ENCODE data around the gene EFHD2. TPM values are rescaled to one million over a fixed set of nuclear protein-coding genes. Genes with fewer than 3 reads are reported as not detected.
"Not testable (repeated sequence)": the region's sequence is repeated elsewhere in the genome, so short reads cannot be mapped to it uniquely, and the experiment has no call there.

Gene EFHD2
- total and polyA plus RNA-seq, 2 experiments from 2014 or later, result 49.9 to 53.1 TPM

GRCh38 chr1:15465674-15466073, 56.0 kb downstream of the EFHD2 start:
- H3K9me3 ChIP-seq (ENCODE audit: low read depth), result no peaks in the 10 kb centered on the region
- no peak overlapping the region for H3K4me2 ChIP-seq (ENCODE audit: unreplicated experiment)
- H3K27ac ChIP-seq, result no peak overlapping the region
- H2AFZ ChIP-seq, result no peak overlapping the region
- no peaks in the 10 kb centered on the region for H3F3A ChIP-seq (ENCODE audit: insufficient read depth)
- no peak overlapping the region for H3K9ac ChIP-seq
- H3K4me1 ChIP-seq (ENCODE audit: insufficient read depth), result 0 out of 2 replicates have a peak, but pooled peaks cover 4% of the 10 kb centered on the region
- no peak overlapping the region for H3K4me3 ChIP-seq
- TF ChIP-seq EZH2 (IDR thresholded peaks at IDR 0.05; ENCODE audit: insufficient read depth, poor library complexity, severe bottlenecking) (no peak), EZH2phosphoT487 (IDR thresholded peaks at IDR 0.05; ENCODE audit: insufficient read depth, low read depth) (no peak)
- no peaks in the 10 kb centered on the region for H3K79me2 ChIP-seq (ENCODE audit: insufficient read depth)
- H4K20me1 ChIP-seq (ENCODE audit: insufficient read depth), result no peaks in the 10 kb centered on the region
- no peaks in the 10 kb centered on the region for H3K9me2 ChIP-seq (ENCODE audit: insufficient read depth)
- no peaks in the 10 kb centered on the region for H3K36me3 ChIP-seq (ENCODE audit: low read depth)
- WGBS, 2 experiments (ENCODE audit: low coverage in 1 of 2, low lambda C conversion rate in 2 of 2, missing lambda C conversion rate in 2 of 2), result 80 to 85% methylated on average over 7 of the region's 7 CpGs
- DNase-seq, result no peak
- in situ Hi-C loops (cut with MboI), result no loop called here
- H3K27me3 ChIP-seq (replicated peaks; ENCODE audit: insufficient read depth), result no peaks in the 10 kb centered on the region; the same call in 1 of the 2 replicates

- WGBS, 2 experiments (ENCODE audit: low coverage in 1 of 2, low lambda C conversion rate in 2 of 2, missing lambda C conversion rate in 2 of 2), result 87 to 94% methylated on average over 22 of the region's 22 CpGs
- DNase-seq; H3K4me1 ChIP-seq (ENCODE audit: insufficient read depth); H2AFZ ChIP-seq; H3K36me3 ChIP-seq (ENCODE audit: low read depth); H3K9ac ChIP-seq; H3F3A ChIP-seq (ENCODE audit: insufficient read depth); H3K4me2 ChIP-seq (ENCODE audit: unreplicated experiment); H3K9me3 ChIP-seq (ENCODE audit: low read depth); H3K27ac ChIP-seq; H4K20me1 ChIP-seq (ENCODE audit: insufficient read depth); H3K4me3 ChIP-seq; in situ Hi-C loops (cut with MboI); H3K79me2 ChIP-seq (ENCODE audit: insufficient read depth); H3K9me2 ChIP-seq (ENCODE audit: insufficient read depth); H3K27me3 ChIP-seq (replicated peaks; ENCODE audit: insufficient read depth): not testable (repeated sequence)
Observed at GRCh38 chr1:15466955-15467625, 57.4 kb downstream of the EFHD2 start.

GRCh38 chr1:15468145-15468544, 58.5 kb downstream of the EFHD2 start:
- TF ChIP-seq EZH2phosphoT487 (IDR thresholded peaks at IDR 0.05; ENCODE audit: insufficient read depth, low read depth) (no peak), EZH2 (IDR thresholded peaks at IDR 0.05; ENCODE audit: insufficient read depth, poor library complexity, severe bottlenecking) (no peak)
- Histone ChIP-seq H4K20me1 (ENCODE audit: insufficient read depth) (no peaks in the 10 kb centered on the region), H3K9me3 (ENCODE audit: low read depth) (no peaks in the 10 kb centered on the region), H2AFZ (no peak overlapping the region), H3K36me3 (ENCODE audit: low read depth) (no peaks in the 10 kb centered on the region), H3F3A (ENCODE audit: insufficient read depth) (no peaks in the 10 kb centered on the region), H3K4me3 (no peak overlapping the region), H3K4me1 (ENCODE audit: insufficient read depth) (0 out of 2 replicates have a peak, but pooled peaks cover 4% of the 10 kb centered on the region), H3K27ac (no peak overlapping the region), H3K79me2 (ENCODE audit: insufficient read depth) (no peaks in the 10 kb centered on the region), H3K9ac (no peak overlapping the region), H3K27me3 (replicated peaks; ENCODE audit: insufficient read depth) (no peaks in the 10 kb centered on the region; the same call in 1 of the 2 replicates), H3K9me2 (ENCODE audit: insufficient read depth) (no peaks in the 10 kb centered on the region), H3K4me2 (ENCODE audit: unreplicated experiment) (no peak overlapping the region)
- in situ Hi-C loops (cut with MboI), result no loop called here
- DNase-seq, result no peak

GRCh38 chr1:15469361-15469760, 59.7 kb downstream of the EFHD2 start:
- H3K27ac ChIP-seq, result no peak overlapping the region
- WGBS, 2 experiments (ENCODE audit: low coverage in 1 of 2, low lambda C conversion rate in 2 of 2, missing lambda C conversion rate in 2 of 2), result 16 to 17% methylated on average over 3 of the region's 3 CpGs
- H3K27me3 ChIP-seq (replicated peaks; ENCODE audit: insufficient read depth), result no peaks in the 10 kb centered on the region; the same call in 1 of the 2 replicates
- TF ChIP-seq EZH2phosphoT487 (IDR thresholded peaks at IDR 0.05; ENCODE audit: insufficient read depth, low read depth) (no peak), EZH2 (IDR thresholded peaks at IDR 0.05; ENCODE audit: insufficient read depth, poor library complexity, severe bottlenecking) (no peak)
- in situ Hi-C loops (cut with MboI), result no loop called here
- no peak overlapping the region for H2AFZ ChIP-seq
- no peaks in the 10 kb centered on the region for H3K36me3 ChIP-seq (ENCODE audit: low read depth)
- no peaks in the 10 kb centered on the region for H3K4me1 ChIP-seq (ENCODE audit: insufficient read depth)
- H3K79me2 ChIP-seq (ENCODE audit: insufficient read depth), result no peaks in the 10 kb centered on the region
- no peak for DNase-seq
- H3F3A ChIP-seq (ENCODE audit: insufficient read depth), result no peaks in the 10 kb centered on the region
- H3K9ac ChIP-seq, result no peak overlapping the region
- no peaks in the 10 kb centered on the region for H3K9me2 ChIP-seq (ENCODE audit: insufficient read depth)
- H3K9me3 ChIP-seq (ENCODE audit: low read depth), result no peaks in the 10 kb centered on the region
- no peaks in the 10 kb centered on the region for H4K20me1 ChIP-seq (ENCODE audit: insufficient read depth)
- no peak overlapping the region for H3K4me3 ChIP-seq
- H3K4me2 ChIP-seq (ENCODE audit: unreplicated experiment), result no peak overlapping the region

GRCh38 chr1:15469821-15470448, 60.2 kb downstream of the EFHD2 start:
- H3K79me2 ChIP-seq (ENCODE audit: insufficient read depth); H3K4me3 ChIP-seq; H3K27me3 ChIP-seq (replicated peaks; ENCODE audit: insufficient read depth); H3K4me1 ChIP-seq (ENCODE audit: insufficient read depth); in situ Hi-C loops (cut with MboI); H3K9me2 ChIP-seq (ENCODE audit: insufficient read depth); H2AFZ ChIP-seq; H4K20me1 ChIP-seq (ENCODE audit: insufficient read depth); DNase-seq; H3F3A ChIP-seq (ENCODE audit: insufficient read depth); H3K9me3 ChIP-seq (ENCODE audit: low read depth); H3K27ac ChIP-seq; H3K36me3 ChIP-seq (ENCODE audit: low read depth); H3K4me2 ChIP-seq (ENCODE audit: unreplicated experiment); H3K9ac ChIP-seq: not testable (repeated sequence)
- WGBS, 2 experiments (ENCODE audit: low coverage in 1 of 2, low lambda C conversion rate in 2 of 2, missing lambda C conversion rate in 2 of 2), result 40 to 44% methylated on average over 9 of the region's 9 CpGs

GRCh38 chr1:15471067-15471466, 61.4 kb downstream of the EFHD2 start:
- 63 to 67% methylated on average over 5 of the region's 5 CpGs for WGBS, 2 experiments (ENCODE audit: low coverage in 1 of 2, low lambda C conversion rate in 2 of 2, missing lambda C conversion rate in 2 of 2)
- in situ Hi-C loops (cut with MboI); H3K9me3 ChIP-seq (ENCODE audit: low read depth); DNase-seq; H3K9ac ChIP-seq; H3K27me3 ChIP-seq (replicated peaks; ENCODE audit: insufficient read depth); H4K20me1 ChIP-seq (ENCODE audit: insufficient read depth); H3K4me2 ChIP-seq (ENCODE audit: unreplicated experiment); H3F3A ChIP-seq (ENCODE audit: insufficient read depth); H3K4me3 ChIP-seq; H2AFZ ChIP-seq; H3K27ac ChIP-seq; H3K9me2 ChIP-seq (ENCODE audit: insufficient read depth); H3K79me2 ChIP-seq (ENCODE audit: insufficient read depth); H3K36me3 ChIP-seq (ENCODE audit: low read depth); H3K4me1 ChIP-seq (ENCODE audit: insufficient read depth): not testable (repeated sequence)

GRCh38 chr1:15471723-15472122, 62.0 kb downstream of the EFHD2 start:
- 39 to 41% methylated on average over 6 of the region's 6 CpGs for WGBS, 2 experiments (ENCODE audit: low coverage in 1 of 2, low lambda C conversion rate in 2 of 2, missing lambda C conversion rate in 2 of 2)
- H3K9me3 ChIP-seq (ENCODE audit: low read depth); H3K27ac ChIP-seq; H3K27me3 ChIP-seq (replicated peaks; ENCODE audit: insufficient read depth); H3K4me2 ChIP-seq (ENCODE audit: unreplicated experiment); H2AFZ ChIP-seq; H3K36me3 ChIP-seq (ENCODE audit: low read depth); H3K9ac ChIP-seq; H3K4me3 ChIP-seq; DNase-seq; H3F3A ChIP-seq (ENCODE audit: insufficient read depth); H3K79me2 ChIP-seq (ENCODE audit: insufficient read depth); H3K9me2 ChIP-seq (ENCODE audit: insufficient read depth); H3K4me1 ChIP-seq (ENCODE audit: insufficient read depth); in situ Hi-C loops (cut with MboI); H4K20me1 ChIP-seq (ENCODE audit: insufficient read depth): not testable (repeated sequence)
